Type B pancreatic cell (in vitro differentiated cells): ENCODE results near the gene SARS1. TPM values are rescaled to one million over a fixed set of nuclear protein-coding genes. Genes with fewer than 3 reads are reported as not detected.
"Not testable (repeated sequence)": the region's sequence is repeated elsewhere in the genome, so short reads cannot be mapped to it uniquely, and the experiment has no call there.

Experiments used
- DNase-seq: peaks from one replicate; pipeline ENCODE4 v3.0.0; 2021; ENCODE audit warnings: mixed read lengths; ENCODE audit not compliant: unreplicated experiment; ENCODE audit errors: extremely low spot score
- H3K27ac Mint-ChIP-seq: 2 replicates; pipeline ENCODE4 v1.8.0; 2021; ENCODE audit warnings: mild to moderate bottlenecking, mixed read lengths
- H3K27me3 Mint-ChIP-seq: 2 replicates; pipeline ENCODE4 v1.8.0; 2021; ENCODE audit warnings: mixed read lengths
- H3K36me3 Mint-ChIP-seq: 2 replicates; pipeline ENCODE4 v1.8.0; 2021; ENCODE audit warnings: mixed read lengths
- H3K4me1 Mint-ChIP-seq: one replicate; pipeline ENCODE4 v1.8.0; 2021; ENCODE audit warnings: mixed read lengths; ENCODE audit not compliant: unreplicated experiment
- H3K4me3 Mint-ChIP-seq: 2 replicates; pipeline ENCODE4 v1.8.0; 2021; ENCODE audit warnings: mild to moderate bottlenecking, mixed read lengths
- H3K9me3 Mint-ChIP-seq: 2 replicates; pipeline ENCODE4 v1.8.0; 2021; ENCODE audit warnings: mixed read lengths
- total RNA-seq: library from RNA; stranded (reverse); gene quantifications from 2 replicates; pipeline ENCODE4 v1.2.1, GENCODE V29; 2021; ENCODE audit warnings: low replicate concordance
- TF ChIP-seq, protein P1 (sequence below): fragments of 200-600 bp; sonication (generic); conservative IDR thresholded peaks from 2 replicates; pipeline ENCODE4 v1.5.0; 2021; ENCODE audit warnings: antibody characterized with exemption, mild to moderate bottlenecking

SARS1 gene
- total RNA-seq, 1 donor from 2014 or later, result 136 TPM

DNA sequence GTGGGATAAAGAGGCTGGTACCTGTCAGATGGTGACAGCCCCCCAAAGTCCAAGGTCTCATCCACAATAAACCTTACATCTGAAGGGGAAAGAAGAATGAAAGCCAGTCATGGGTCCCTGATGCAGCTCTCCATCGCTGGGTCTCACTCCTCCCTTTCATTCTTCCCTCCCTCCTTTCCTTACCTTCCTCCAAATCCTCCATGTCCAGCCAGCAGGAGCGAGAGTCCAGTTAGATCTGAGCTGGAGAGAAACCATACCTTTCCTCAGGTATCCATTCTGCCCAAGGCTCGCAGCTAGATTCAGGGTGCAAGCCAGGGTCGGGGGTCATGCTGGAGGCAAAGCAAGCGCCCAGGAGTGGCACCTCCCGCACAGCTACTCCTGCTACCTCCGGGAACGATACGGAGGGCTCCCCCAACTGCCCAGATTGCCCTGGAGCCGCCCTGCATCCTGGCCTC is 68.8 kb downstream of the SARS1 start:
- TF ChIP-seq, protein P1, sequence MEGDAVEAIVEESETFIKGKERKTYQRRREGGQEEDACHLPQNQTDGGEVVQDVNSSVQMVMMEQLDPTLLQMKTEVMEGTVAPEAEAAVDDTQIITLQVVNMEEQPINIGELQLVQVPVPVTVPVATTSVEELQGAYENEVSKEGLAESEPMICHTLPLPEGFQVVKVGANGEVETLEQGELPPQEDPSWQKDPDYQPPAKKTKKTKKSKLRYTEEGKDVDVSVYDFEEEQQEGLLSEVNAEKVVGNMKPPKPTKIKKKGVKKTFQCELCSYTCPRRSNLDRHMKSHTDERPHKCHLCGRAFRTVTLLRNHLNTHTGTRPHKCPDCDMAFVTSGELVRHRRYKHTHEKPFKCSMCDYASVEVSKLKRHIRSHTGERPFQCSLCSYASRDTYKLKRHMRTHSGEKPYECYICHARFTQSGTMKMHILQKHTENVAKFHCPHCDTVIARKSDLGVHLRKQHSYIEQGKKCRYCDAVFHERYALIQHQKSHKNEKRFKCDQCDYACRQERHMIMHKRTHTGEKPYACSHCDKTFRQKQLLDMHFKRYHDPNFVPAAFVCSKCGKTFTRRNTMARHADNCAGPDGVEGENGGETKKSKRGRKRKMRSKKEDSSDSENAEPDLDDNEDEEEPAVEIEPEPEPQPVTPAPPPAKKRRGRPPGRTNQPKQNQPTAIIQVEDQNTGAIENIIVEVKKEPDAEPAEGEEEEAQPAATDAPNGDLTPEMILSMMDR, result no peak
- Mint-ChIP-seq H3K27me3 (no peaks in the 10 kb centered on the region), H3K36me3 (peaks cover 10% of the 10 kb centered on the region), H3K27ac (peak overlapping the region; percentile 88), H3K4me1 (peaks cover 23% of the 10 kb centered on the region), H3K9me3 (no peaks in the 10 kb centered on the region), H3K4me3 (peak overlapping the region; percentile 100)
- DNase-seq, result no peak

DNA sequence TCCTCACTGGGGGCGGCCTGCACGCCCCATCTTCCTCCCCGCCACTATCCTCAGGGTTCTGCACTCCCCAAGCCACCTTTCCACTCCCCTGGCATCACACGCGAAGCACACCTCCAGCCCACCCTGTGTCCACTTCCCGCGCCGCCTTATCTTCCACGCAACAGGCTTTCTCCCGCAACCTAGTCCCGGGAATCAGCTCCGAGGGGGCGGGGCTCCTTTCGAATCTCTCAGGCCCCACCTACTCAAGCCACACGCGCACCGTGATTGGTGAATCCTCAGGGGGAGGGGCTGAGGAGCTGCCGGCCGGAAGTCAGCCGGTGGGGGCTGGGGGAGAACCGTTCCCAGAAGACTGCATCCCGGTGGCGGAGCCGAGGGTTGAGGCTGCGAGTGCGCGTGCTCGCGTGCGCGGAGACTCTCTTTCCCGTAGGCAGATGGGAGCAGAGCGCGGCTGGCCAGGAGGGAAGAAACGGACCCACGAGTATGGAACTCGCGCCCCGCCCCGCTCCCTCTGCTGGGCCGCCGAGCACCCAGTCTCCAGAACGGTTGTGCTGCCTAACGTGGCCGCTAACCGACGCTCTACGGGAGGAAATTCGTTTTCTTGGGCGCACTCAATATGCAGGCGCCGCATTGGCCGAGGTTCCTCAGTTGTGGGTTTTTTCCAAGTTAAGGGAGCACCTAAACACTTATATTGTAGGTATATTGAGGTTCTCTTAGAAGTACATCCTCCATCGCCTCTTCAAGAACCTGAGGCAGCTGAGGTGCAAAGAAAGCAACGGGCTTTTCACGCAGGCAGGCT is 69.4 kb downstream of the SARS1 start, which contains the start of gene PSRC1:
PSRC1 (minus strand) TSS at position 194 of the 796 bp plus-strand sequence.
- no peaks in the 10 kb centered on the region for H3K27me3 Mint-ChIP-seq
- peak within 1 kb of the TSS; percentile 88 for H3K27ac Mint-ChIP-seq
- DNase-seq, result peak; percentile 94
- H3K9me3 Mint-ChIP-seq, result no peaks in the 10 kb centered on the region
- H3K4me1 Mint-ChIP-seq, result peaks cover 22% of the 10 kb centered on the region
- peaks cover 10% of the 10 kb centered on the region for H3K36me3 Mint-ChIP-seq
- TF ChIP-seq, protein P1, result peak; percentile 62
- H3K4me3 Mint-ChIP-seq, result peak within 1 kb of the TSS; percentile 100

DNA sequence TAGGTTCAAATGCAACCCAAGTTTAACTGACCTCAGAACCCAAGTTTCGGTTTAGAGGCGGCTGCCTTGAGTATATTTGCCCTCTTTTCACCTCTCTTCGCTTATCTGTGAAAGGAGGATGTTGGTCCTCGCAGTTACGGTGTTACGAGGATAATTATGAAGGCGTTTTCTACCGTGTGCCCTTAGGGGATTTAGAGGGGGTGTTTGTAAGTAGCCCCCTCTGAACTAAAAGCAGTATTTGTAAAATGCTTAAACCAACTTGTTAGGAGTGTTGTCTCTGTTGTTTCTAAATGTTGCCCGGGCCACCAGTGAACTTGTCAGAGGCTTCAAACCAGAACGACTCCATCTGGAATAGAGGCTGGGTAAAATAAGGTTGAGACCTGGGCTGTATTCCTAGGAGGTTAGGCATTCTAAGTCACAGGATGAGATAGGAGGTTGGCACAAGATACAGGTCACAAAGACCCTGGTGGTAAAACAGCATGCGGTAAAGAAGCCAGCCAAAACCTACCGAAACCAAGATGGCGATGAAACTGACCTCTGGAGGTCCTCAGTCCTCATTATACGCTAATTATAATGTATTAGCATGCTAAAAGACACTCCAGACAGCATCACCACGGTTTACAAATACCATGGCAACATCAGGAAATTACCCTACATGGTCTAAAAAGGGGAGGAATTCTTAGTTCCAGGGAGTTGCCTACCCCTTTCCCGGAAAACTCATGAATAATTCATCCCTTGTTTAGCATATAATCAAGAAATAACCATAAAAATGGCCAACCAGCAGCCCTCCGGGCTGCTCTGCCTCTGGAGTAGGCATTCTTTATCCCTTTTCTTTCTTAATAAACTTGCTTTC is 70.3 kb downstream of the SARS1 start:
- Mint-ChIP-seq H3K4me1 (peaks cover 20% of the 10 kb centered on the region), H3K4me3 (peak overlapping the region; percentile 100), H3K9me3 (no peaks in the 10 kb centered on the region), H3K27me3 (no peaks in the 10 kb centered on the region), H3K36me3 (peaks cover 7% of the 10 kb centered on the region), H3K27ac (peak overlapping the region; percentile 88)
- TF ChIP-seq, protein P1, result no peak
- no peak for DNase-seq

DNA sequence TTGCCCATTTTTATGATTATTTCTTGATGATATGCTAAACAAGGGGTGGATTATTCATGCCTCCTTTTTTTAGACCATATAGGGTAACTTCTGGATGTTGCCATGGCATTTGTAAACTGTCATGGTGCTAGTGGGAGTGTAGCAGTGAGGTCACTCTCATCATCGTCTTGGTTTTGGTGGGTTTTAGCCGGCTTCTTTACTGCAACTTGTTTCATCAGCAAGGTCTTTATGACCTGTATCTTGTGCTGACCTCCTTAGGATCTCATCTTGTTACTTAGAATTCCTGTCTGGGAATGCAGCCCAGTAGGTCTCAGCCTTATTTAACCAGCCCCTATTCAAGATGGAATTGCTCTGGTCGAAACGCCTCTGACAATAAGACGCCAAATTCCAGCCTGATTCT is 73.0 kb downstream of the SARS1 start:
- not testable (repeated sequence) for H3K4me3 Mint-ChIP-seq, DNase-seq, H3K27me3 Mint-ChIP-seq, H3K36me3 Mint-ChIP-seq, H3K9me3 Mint-ChIP-seq, H3K27ac Mint-ChIP-seq
- peaks cover 11% of the 10 kb centered on the region for H3K4me1 Mint-ChIP-seq

Other genes with a start within 250 kb of the SARS1 start
- 12.6 and 15.2 TPM in 2 replicates for gene WDR47, start 171.8 kb upstream of the SARS1 start, total RNA-seq
- gene TAF13, start 137.9 kb upstream of the SARS1 start, total RNA-seq, result 30.0 and 37.8 TPM in 2 replicates
- 29.6 and 38.8 TPM in 2 replicates for gene TMEM167B, start 123.2 kb upstream of the SARS1 start, total RNA-seq
- 25.6 and 27.4 TPM in 2 replicates for gene ELAPOR1, start 99.8 kb upstream of the SARS1 start, total RNA-seq
- gene CELSR2, start 35.6 kb downstream of the SARS1 start, total RNA-seq, result 23.4 and 35.5 TPM in 2 replicates
- gene PSRC1, start 69.2 kb downstream of the SARS1 start, total RNA-seq, result 10.3 and 46.2 TPM in 2 replicates
- 0.48 and 0.60 TPM in 2 replicates for gene MYBPHL, start 93.1 kb downstream of the SARS1 start, total RNA-seq
- 52.3 and 88.6 TPM in 2 replicates for gene SORT1, start 184.0 kb downstream of the SARS1 start, total RNA-seq
- gene PSMA5, start 212.5 kb downstream of the SARS1 start, total RNA-seq, result 84.3 and 85.7 TPM in 2 replicates